Neural cell (in vitro differentiated cells): ENCODE results near the gene SETD9.

Experiments
- EP300 ChIP-seq: fragments of 450-650 bp; conservative IDR thresholded peaks from 2 replicates; pipeline ENCODE4 v1.6.1; 2014; ENCODE audit warnings: antibody characterized with exemption, mild to moderate bottlenecking, moderate library complexity; ENCODE audit not compliant: poor library complexity, severe bottlenecking
- EZH2 ChIP-seq: fragments of 200-600, 300-800 bp; shearing (Covaris generic), sonication (generic); IDR thresholded peaks from 2 replicates; pipeline ENCODE4 v1.6.1; 2014; ENCODE audit warnings: antibody characterized with exemption, low read length, borderline replicate concordance, mild to moderate bottlenecking; ENCODE audit not compliant: insufficient read depth, poor library complexity, severe bottlenecking
- POLR2AphosphoS5 ChIP-seq: IDR thresholded peaks from 2 replicates; pipeline ENCODE4 v1.6.1; 2012
- RAD21 ChIP-seq: fragments of 450-650 bp; conservative IDR thresholded peaks from 2 replicates; pipeline ENCODE4 v1.6.1; 2014; ENCODE audit warnings: antibody characterized with exemption, mild to moderate bottlenecking, moderate library complexity

GRCh38 chr5:56909294-56910209 is at the start of gene SETD9:
- TF ChIP-seq RAD21 (no peak), EZH2 (no peak), POLR2AphosphoS5 (peak; percentile 18), EP300 (no peak)
